GM19043 (cell line): ENCODE data around the gene SLC19A2.

Experiments used
- ATAC-seq: cut with Tn5 transposase; IDR thresholded peaks from one replicate; pipeline ENCODE4 v1.9.1; 2021; ENCODE audit warnings: low read depth; ENCODE audit not compliant: unreplicated experiment

Gene SLC19A2

GRCh38 chr1:169414952-169415351 is 70.8 kb downstream of the SLC19A2 start:
- no peak for ATAC-seq
